CD4-positive, alpha-beta T cell treated with Interleukin-21 for 1 hour (primary cell): ENCODE results near the gene ASXL1.

Experiments used
- DNase-seq: peaks from one replicate; pipeline ENCODE4 v3.0.0-alpha.2; 2020

The ASXL1 gene

GRCh38 chr20:32411955-32412706, 54.0 kb downstream of the ASXL1 start:
- no peak for DNase-seq

- no peak for DNase-seq
Observed at GRCh38 chr20:32415494-32415893, 57.4 kb downstream of the ASXL1 start.

- no peak for DNase-seq
Observed at GRCh38 chr20:32416206-32416605, 58.1 kb downstream of the ASXL1 start.

- DNase-seq, result no peak
Observed at GRCh38 chr20:32418376-32418775, 60.2 kb downstream of the ASXL1 start.

GRCh38 chr20:32421290-32421689, 63.2 kb downstream of the ASXL1 start:
- no peak for DNase-seq

- DNase-seq, result no peak
Observed at GRCh38 chr20:32427996-32428395, 69.9 kb downstream of the ASXL1 start.

GRCh38 chr20:32429343-32429742, 71.2 kb downstream of the ASXL1 start:
- DNase-seq, result no peak

GRCh38 chr20:32429745-32430360, 71.7 kb downstream of the ASXL1 start:
- DNase-seq, result no peak

GRCh38 chr20:32431457-32431856, 73.3 kb downstream of the ASXL1 start:
- no peak for DNase-seq

GRCh38 chr20:32432277-32432676, 74.1 kb downstream of the ASXL1 start:
- DNase-seq, result no peak

- DNase-seq, result no peak
Observed at GRCh38 chr20:32433311-32434021, 75.3 kb downstream of the ASXL1 start.

- no peak for DNase-seq
Observed at GRCh38 chr20:32434434-32434833, 76.3 kb downstream of the ASXL1 start.

- no peak for DNase-seq
Observed at GRCh38 chr20:32435449-32436107, 77.4 kb downstream of the ASXL1 start.

- no peak for DNase-seq
Observed at GRCh38 chr20:32436142-32436861, 78.2 kb downstream of the ASXL1 start.

GRCh38 chr20:32436968-32437367, 78.8 kb downstream of the ASXL1 start:
- no peak for DNase-seq

GRCh38 chr20:32437391-32438074, 79.4 kb downstream of the ASXL1 start:
- DNase-seq, result no peak

GRCh38 chr20:32438331-32438858, 80.3 kb downstream of the ASXL1 start:
- no peak for DNase-seq

GRCh38 chr20:32439132-32439829, 81.2 kb downstream of the ASXL1 start:
- no peak for DNase-seq

- no peak for DNase-seq
Observed at GRCh38 chr20:32440069-32440757, 82.1 kb downstream of the ASXL1 start.

GRCh38 chr20:32440758-32441078, 82.6 kb downstream of the ASXL1 start:
- DNase-seq, result no peak

- DNase-seq, result no peak
Observed at GRCh38 chr20:32441638-32442037, 83.5 kb downstream of the ASXL1 start.
